ENCODE measurements around the gene CD207. TPM values are rescaled to one million over a fixed set of nuclear protein-coding genes. Genes with fewer than 3 reads are reported as not detected.

Gene CD207
- total RNA-seq, 1 experiment from 2014 or later, result 0.16 TPM

GRCh38 chr2:70852824-70853223 lies 17.2 kb upstream of the CD207 start:
- Mint-ChIP-seq H3K27me3 (ENCODE audit: insufficient read depth, unreplicated experiment) (peaks cover 12% of the 10 kb centered on the region), H3K36me3 (ENCODE audit: insufficient read depth, unreplicated experiment) (no peaks in the 10 kb centered on the region), H3K9me3 (ENCODE audit: unreplicated experiment) (no peaks in the 10 kb centered on the region), H3K27ac (ENCODE audit: unreplicated experiment) (no peak overlapping the region), H3K4me3 (ENCODE audit: unreplicated experiment) (no peak overlapping the region), H3K4me1 (ENCODE audit: low read depth, unreplicated experiment) (no peaks in the 10 kb centered on the region)
- Histone ChIP-seq H3K9me3 (no peaks in the 10 kb centered on the region), H3K4me3 (ENCODE audit: low read depth, low read length) (no peak overlapping the region), H3K27me3 (replicated peaks; ENCODE audit: control insufficient read depth, insufficient read depth, low read length) (no peaks in the 10 kb centered on the region), H3K36me3 (ENCODE audit: control insufficient read depth, insufficient read depth, low read length) (no peaks in the 10 kb centered on the region), H3K4me1 (no peaks in the 10 kb centered on the region)
- ChIA-PET CTCF (no interaction called here), POLR2A (no interaction called here)
- TF ChIP-seq, protein P1, sequence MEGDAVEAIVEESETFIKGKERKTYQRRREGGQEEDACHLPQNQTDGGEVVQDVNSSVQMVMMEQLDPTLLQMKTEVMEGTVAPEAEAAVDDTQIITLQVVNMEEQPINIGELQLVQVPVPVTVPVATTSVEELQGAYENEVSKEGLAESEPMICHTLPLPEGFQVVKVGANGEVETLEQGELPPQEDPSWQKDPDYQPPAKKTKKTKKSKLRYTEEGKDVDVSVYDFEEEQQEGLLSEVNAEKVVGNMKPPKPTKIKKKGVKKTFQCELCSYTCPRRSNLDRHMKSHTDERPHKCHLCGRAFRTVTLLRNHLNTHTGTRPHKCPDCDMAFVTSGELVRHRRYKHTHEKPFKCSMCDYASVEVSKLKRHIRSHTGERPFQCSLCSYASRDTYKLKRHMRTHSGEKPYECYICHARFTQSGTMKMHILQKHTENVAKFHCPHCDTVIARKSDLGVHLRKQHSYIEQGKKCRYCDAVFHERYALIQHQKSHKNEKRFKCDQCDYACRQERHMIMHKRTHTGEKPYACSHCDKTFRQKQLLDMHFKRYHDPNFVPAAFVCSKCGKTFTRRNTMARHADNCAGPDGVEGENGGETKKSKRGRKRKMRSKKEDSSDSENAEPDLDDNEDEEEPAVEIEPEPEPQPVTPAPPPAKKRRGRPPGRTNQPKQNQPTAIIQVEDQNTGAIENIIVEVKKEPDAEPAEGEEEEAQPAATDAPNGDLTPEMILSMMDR (IDR thresholded peaks at IDR 0.05; ENCODE audit: insufficient read depth in 1 of 2, low read depth in 1 of 2, low read length in 1 of 2, severe bottlenecking in 1 of 2, unreplicated experiment in 1 of 2), result no peak
- intact Hi-C loops (cut with micrococcal nuclease; ENCODE audit: unreplicated experiment), result no loop called here
- BruUV-seq (replicated peaks), result no TSS peak
- no peak for DNase-seq

GRCh38 chr2:70851704-70852103 lies 16.1 kb upstream of the CD207 start:
- no peaks in the 10 kb centered on the region for H3K4me1 Mint-ChIP-seq (ENCODE audit: low read depth, unreplicated experiment)

DNA sequence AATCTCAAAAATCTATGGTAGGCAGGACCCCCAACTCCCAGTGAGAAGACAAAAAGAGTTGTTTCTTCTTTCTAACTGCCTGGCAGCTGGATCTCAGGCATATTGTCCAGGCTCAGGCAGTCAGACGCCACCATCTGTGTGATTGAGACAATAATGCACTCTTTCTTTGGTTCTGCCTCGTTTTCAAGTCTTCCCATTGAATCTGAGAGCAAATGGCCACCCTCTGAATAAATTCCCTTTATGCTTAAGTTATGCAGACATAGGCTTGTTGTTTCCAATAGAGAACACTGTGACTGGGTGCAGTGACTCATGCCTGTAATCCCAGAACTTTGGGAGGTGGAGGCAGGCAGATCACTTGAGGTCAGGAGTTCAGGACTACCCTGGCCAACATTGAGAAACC lies 15.3 kb upstream of the CD207 start:
- H3K4me3 Mint-ChIP-seq (ENCODE audit: unreplicated experiment), result no peak overlapping the region

More at GRCh38 chr2:70851704-70852103, 16.1 kb upstream of the CD207 start:
- H3K9me3 ChIP-seq, result no peaks in the 10 kb centered on the region
- no peaks in the 10 kb centered on the region for H3K9me3 Mint-ChIP-seq (ENCODE audit: unreplicated experiment)
- no peaks in the 10 kb centered on the region for H3K27me3 ChIP-seq (replicated peaks; ENCODE audit: control insufficient read depth, insufficient read depth, low read length)
- ChIA-PET POLR2A (no interaction called here), CTCF (no interaction called here)
- no peaks in the 10 kb centered on the region for H3K4me1 ChIP-seq
- H3K36me3 ChIP-seq (ENCODE audit: control insufficient read depth, insufficient read depth, low read length), result no peaks in the 10 kb centered on the region
- no peak for DNase-seq
- intact Hi-C loops (cut with micrococcal nuclease; ENCODE audit: unreplicated experiment), result no loop called here
- H3K27me3 Mint-ChIP-seq (ENCODE audit: insufficient read depth, unreplicated experiment), result peaks cover 12% of the 10 kb centered on the region
- TF ChIP-seq, protein P1 (IDR thresholded peaks at IDR 0.05; ENCODE audit: insufficient read depth in 1 of 2, low read depth in 1 of 2, low read length in 1 of 2, severe bottlenecking in 1 of 2, unreplicated experiment in 1 of 2), result no peak
- no TSS peak for BruUV-seq (replicated peaks)
- no peak overlapping the region for H3K27ac Mint-ChIP-seq (ENCODE audit: unreplicated experiment)
- H3K4me3 Mint-ChIP-seq (ENCODE audit: unreplicated experiment), result no peak overlapping the region
- H3K4me3 ChIP-seq (ENCODE audit: low read depth, low read length), result no peak overlapping the region
- no peaks in the 10 kb centered on the region for H3K36me3 Mint-ChIP-seq (ENCODE audit: insufficient read depth, unreplicated experiment)

More for the DNA sequence above, 15.3 kb upstream of the CD207 start:
- CTCF ChIA-PET, result no interaction called here
- H3K36me3 ChIP-seq (ENCODE audit: control insufficient read depth, insufficient read depth, low read length), result no peaks in the 10 kb centered on the region
- no TSS peak for BruUV-seq (replicated peaks)
- H3K9me3 ChIP-seq, result no peaks in the 10 kb centered on the region
- DNase-seq, result no peak
- H3K4me3 ChIP-seq (ENCODE audit: low read depth, low read length), result no peak overlapping the region
- Mint-ChIP-seq H3K4me1 (ENCODE audit: low read depth, unreplicated experiment) (no peaks in the 10 kb centered on the region), H3K36me3 (ENCODE audit: insufficient read depth, unreplicated experiment) (no peaks in the 10 kb centered on the region), H3K9me3 (ENCODE audit: unreplicated experiment) (no peaks in the 10 kb centered on the region), H3K27me3 (ENCODE audit: insufficient read depth, unreplicated experiment) (peaks cover 12% of the 10 kb centered on the region), H3K27ac (ENCODE audit: unreplicated experiment) (no peak overlapping the region)
- H3K27me3 ChIP-seq (replicated peaks; ENCODE audit: control insufficient read depth, insufficient read depth, low read length), result no peaks in the 10 kb centered on the region
- POLR2A ChIA-PET, result no interaction called here
- no peaks in the 10 kb centered on the region for H3K4me1 ChIP-seq
- TF ChIP-seq, protein P1 (IDR thresholded peaks at IDR 0.05; ENCODE audit: insufficient read depth in 1 of 2, low read depth in 1 of 2, low read length in 1 of 2, severe bottlenecking in 1 of 2, unreplicated experiment in 1 of 2), result no peak
- intact Hi-C loops (cut with micrococcal nuclease; ENCODE audit: unreplicated experiment), result no loop called here
